HG03469 (cell line): Measurements from ENCODE around the gene STAC3.

Experiments used
- ATAC-seq: cut with Tn5 transposase; IDR thresholded peaks from one replicate; pipeline ENCODE4 v1.9.1; 2021; ENCODE audit warnings: mild to moderate bottlenecking, moderate library complexity, moderate number of reproducible peaks; ENCODE audit not compliant: unreplicated experiment

STAC3 gene

GRCh38 chr12:57213058-57213715, 37.8 kb downstream of the STAC3 start:
- no peak for ATAC-seq

DNA sequence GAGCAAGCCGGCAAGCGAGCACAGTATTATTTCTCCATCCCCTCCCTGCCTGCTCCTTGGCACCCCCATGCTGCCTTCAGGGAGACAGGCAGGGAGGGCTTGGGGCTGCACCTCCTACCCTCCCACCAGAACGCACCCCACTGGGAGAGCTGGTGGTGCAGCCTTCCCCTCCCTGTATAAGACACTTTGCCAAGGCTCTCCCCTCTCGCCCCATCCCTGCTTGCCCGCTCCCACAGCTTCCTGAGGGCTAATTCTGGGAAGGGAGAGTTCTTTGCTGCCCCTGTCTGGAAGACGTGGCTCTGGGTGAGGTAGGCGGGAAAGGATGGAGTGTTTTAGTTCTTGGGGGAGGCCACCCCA, 38.3 kb downstream of the STAC3 start:
- ATAC-seq, result no peak

DNA sequence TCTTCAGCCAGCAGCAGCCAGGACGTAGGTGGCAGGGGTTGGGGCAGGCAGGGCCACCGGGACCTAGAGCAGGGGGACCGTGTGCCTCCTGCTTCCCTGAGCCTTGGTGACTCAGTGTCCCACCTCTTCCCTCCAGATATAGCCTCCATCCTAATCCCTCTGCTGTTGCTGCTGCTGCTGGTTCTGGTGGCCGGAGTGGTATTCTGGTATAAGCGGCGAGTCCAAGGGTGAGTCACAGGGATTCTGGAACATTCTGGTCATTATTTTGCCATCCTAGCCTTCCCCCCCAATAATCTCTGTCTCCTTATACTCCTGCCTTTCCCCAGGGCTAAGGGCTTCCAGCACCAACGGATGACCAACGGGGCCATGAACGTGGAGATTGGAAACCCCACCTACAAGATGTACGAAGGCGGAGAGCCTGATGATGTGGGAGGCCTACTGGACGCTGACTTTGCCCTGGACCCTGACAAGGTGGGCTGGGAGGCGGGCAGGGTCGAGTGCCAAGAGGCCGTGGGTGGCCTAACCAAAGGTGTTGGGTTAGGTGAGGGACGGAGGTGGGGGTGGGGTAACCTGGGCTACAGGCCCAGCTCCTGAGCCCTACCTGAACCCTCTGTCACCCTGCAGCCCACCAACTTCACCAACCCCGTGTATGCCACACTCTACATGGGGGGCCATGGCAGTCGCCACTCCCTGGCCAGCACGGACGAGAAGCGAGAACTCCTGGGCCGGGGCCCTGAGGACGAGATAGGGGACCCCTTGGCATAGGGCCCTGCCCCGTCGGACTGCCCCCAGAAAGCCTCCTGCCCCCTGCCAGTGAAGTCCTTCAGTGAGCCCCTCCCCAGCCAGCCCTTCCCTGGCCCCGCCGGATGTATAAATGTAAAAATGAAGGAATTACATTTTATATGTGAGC, 38.9 kb downstream of the STAC3 start:
- ATAC-seq, result no peak

DNA sequence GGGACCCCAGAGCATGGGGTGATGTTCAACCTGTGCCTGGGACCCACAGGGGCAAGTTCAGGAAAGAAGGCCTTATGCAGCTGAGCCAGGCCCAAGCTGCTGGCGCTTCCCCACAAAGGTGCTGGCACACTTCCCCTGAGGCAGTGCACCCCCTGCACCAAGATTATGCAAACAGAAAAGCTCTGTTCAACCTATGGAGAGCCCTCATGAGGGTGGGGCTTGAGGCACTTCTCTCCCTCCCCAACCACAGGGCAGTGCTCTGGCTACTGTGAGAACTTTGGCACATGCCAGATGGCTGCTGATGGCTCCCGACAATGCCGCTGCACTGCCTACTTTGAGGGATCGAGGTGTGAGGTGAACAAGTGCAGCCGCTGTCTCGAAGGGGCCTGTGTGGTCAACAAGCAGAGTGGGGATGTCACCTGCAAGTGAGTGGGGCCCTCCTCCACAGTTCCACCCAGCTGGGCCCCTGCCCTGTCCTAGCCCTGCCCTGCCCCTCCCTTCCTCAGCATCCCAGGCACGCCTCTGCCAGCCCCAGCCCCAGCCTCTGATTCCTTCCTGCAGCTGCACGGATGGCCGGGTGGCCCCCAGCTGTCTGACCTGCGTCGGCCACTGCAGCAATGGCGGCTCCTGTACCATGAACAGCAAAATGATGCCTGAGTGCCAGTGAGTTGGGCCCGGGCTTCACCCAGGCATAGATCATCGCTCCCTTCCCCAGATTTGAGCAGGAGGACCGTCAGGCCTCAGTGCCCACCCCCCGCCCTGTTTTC, 39.9 kb downstream of the STAC3 start:
- ATAC-seq, result no peak

GRCh38 chr12:57210461-57210860, 40.5 kb downstream of the STAC3 start:
- no peak for ATAC-seq

- ATAC-seq, result no peak
Observed at GRCh38 chr12:57209916-57210315, 41.1 kb downstream of the STAC3 start.

DNA sequence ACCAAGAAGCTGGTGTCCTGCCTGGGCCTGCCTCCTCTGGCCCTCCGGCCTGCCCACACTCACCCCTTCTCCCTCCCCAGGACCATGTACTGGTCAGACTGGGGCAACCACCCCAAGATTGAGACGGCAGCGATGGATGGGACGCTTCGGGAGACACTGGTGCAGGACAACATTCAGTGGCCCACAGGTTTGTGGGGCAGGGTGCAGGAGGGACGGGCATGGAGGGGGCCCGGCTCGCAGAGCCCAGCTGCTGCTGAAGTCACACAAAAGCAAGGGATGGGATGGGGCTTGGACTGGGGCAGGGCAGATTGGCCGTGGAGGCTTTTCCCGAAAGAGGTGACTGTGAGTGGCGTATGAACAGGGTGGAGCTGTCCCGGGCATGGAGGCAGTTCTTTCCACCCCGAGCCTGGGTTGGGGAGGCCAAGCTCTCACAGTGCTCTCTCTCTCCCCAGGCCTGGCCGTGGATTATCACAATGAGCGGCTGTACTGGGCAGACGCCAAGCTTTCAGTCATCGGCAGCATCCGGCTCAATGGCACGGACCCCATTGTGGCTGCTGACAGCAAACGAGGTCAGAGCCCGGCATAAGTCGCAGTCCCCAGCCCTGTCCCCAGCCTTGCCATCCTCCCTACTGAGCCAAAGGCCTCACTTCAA, 42.2 kb downstream of the STAC3 start:
- no peak for ATAC-seq

DNA sequence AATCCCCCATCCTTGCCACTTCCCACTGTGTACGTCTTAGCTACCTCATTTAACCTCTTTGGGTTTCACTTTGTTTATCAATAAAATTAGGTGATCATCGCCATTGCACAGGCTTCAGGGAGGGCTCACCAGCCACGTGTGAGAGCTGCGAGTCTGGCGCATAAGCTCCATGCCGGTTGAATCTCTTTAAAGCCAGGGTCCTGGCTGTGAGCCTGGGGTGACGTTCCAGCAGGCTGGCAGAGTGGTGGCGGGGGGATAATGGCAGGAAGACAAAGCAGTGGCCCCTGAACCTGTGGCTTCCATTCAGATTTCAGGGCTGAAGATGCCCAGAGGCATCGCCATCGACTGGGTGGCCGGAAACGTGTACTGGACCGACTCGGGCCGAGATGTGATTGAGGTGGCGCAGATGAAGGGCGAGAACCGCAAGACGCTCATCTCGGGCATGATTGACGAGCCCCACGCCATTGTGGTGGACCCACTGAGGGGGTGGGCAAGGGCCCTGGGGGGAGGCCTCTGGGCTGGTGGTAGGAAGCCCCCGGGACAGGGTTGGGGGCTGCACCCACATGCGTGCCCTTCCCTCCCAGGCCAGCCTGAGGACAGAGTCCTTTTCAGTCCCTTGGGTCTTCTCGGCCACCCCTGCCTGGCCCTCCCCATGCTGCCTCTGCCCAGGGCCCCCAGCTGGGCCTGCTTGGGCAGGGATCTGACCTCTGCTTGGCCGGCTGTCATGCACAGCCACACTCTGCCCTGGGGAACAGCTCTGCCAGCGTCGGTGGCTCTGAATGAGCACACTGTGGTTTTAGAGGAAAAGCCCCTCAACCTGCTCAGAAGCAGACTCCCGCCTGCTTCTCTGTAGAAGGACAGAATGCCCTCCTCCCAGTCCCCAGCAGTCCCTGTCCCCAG, 43.0 kb downstream of the STAC3 start:
- no peak for ATAC-seq

DNA sequence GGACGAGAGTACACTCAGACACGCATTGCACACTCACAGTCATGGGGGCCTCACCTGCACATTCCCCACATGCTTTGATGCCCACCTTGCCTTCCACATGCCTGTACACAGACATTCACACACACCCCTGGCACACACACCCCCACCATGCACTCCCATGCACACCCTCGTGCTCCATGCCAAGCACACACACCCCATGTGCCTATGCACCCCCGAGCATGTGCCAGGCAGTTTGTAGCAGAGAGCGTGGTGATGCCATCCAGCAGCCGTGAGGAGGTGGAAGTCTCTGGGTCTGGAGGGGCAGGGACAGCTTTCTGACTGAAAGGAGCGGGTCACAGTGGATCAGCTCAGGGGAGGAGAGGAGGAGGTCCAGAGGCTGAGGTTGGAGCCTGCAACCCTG, 45.1 kb downstream of the STAC3 start:
- ATAC-seq, result no peak

GRCh38 chr12:57205186-57205585, 45.8 kb downstream of the STAC3 start:
- ATAC-seq, result no peak

DNA sequence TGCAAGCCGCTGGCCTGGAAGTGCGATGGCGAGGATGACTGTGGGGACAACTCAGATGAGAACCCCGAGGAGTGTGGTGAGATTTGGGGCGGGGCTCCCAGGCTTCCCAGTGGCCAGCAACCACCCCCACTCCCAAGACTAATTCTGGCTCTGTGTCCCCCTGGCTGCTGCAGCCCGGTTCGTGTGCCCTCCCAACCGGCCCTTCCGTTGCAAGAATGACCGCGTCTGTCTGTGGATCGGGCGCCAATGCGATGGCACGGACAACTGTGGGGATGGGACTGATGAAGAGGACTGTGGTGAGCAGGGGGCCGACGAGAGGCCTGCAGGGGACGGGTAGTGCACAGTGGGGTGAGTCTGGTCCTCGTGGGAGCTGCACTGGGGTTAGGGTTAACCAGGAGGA, 46.5 kb downstream of the STAC3 start:
- ATAC-seq, result no peak

DNA sequence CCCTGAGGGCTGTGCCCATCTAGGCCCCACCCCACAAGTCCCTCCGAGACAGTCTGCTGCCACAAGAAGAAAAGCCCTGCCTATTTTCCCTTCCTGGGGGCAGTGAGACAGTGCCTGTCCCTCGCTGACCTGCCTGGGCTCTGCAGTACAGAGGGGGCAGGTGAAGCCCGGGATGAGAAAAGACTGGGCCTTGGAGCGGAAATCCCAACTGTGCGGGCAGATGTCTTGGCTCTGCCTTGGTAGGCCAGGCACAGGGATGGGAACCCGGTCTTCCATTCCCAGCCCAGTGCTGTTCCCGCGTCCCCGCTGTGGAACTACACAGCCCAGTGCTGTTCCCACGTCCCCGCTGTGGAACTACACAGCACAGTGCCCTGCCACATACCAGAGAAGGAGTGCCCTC, 47.2 kb downstream of the STAC3 start:
- no peak for ATAC-seq

GRCh38 chr12:57203201-57203600, 47.8 kb downstream of the STAC3 start:
- no peak for ATAC-seq

DNA sequence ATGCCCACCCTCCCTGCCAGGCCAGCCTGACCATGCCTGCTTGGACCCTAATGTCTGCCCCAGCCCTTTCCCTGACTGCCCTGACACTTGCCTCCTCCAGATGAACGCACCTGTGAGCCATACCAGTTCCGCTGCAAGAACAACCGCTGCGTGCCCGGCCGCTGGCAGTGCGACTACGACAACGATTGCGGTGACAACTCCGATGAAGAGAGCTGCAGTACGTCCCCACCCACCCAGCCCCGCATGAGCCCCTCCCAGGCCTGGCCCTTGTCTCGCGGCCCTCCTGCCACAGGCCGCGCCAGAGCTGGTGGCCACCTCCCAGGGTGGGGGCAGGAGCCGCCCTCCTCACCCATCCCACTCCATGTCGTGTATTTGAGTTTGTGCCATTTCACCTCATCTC, 48.7 kb downstream of the STAC3 start:
- ATAC-seq, result no peak

- no peak for ATAC-seq
Observed at GRCh38 chr12:57201631-57202030, 49.4 kb downstream of the STAC3 start.

GRCh38 chr12:57201219-57201618, 49.8 kb downstream of the STAC3 start:
- no peak for ATAC-seq

- ATAC-seq, result no peak
Observed at GRCh38 chr12:57200497-57200896, 50.5 kb downstream of the STAC3 start.

DNA sequence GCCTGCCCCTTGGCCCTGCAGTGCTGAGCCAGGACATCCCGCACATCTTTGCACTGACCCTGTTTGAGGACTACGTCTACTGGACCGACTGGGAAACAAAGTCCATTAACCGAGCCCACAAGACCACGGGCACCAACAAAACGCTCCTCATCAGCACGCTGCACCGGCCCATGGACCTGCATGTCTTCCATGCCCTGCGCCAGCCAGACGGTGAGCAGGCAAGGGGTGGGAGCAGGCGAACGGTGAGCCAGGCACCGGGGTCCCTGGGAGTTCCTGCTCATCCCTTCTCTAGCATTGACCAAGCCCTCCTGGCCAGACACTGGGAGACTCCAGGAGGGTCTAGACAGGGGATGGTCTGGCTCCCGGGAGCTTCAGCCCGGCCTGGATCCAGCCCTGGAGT, 51.8 kb downstream of the STAC3 start:
- ATAC-seq, result no peak

- ATAC-seq, result no peak
Observed at GRCh38 chr12:57198329-57198728, 52.7 kb downstream of the STAC3 start.

DNA sequence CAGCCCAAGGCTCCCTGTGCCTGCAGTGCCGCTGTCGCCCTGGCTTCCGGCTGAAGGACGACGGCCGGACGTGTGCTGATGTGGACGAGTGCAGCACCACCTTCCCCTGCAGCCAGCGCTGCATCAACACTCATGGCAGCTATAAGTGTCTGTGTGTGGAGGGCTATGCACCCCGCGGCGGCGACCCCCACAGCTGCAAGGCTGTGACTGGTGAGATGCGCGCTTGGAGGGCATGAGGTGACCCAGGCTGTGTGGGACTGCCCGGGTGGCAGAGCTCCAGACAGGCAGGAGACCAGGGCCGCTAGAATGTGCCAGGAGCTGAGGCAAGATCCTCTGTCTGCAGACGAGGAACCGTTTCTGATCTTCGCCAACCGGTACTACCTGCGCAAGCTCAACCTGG, 54.0 kb downstream of the STAC3 start:
- no peak for ATAC-seq
